Measurements from ENCODE around the gene LAMA1. TPM values are rescaled to one million over a fixed set of nuclear protein-coding genes. Genes with fewer than 3 reads are reported as not detected.

LAMA1 gene
- total RNA-seq, 1 experiment from 2014 or later: 129 TPM

DNA sequence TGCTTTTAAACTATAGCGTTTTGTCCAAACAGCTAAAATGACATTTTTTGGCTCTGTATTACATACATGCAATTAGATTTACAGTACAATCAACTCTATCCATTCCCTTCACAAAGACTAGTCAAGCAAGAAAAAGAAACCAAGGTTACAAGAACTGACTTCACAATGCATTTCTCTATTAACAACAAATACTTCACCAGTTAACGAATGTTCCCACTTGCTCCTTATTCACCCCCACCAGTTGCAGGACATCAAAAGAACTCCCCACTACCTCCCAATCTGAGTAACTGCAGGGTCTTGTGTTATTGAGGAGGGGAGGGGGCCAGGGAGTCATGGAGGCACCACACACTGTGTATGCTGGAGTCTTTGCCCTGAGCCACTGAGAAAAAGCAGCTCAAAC, 34.9 kb downstream of the LAMA1 start:
- no peak overlapping the region for H3K4me3 ChIP-seq (ENCODE audit: low read depth, low read length)
- Mint-ChIP-seq H3K27ac (ENCODE audit: unreplicated experiment) (no peak overlapping the region), H3K9me3 (ENCODE audit: unreplicated experiment) (no peaks in the 10 kb centered on the region), H3K27me3 (ENCODE audit: insufficient read depth, unreplicated experiment) (no peaks in the 10 kb centered on the region), H3K4me3 (ENCODE audit: unreplicated experiment) (no peak overlapping the region), H3K4me1 (ENCODE audit: low read depth, unreplicated experiment) (no peaks in the 10 kb centered on the region), H3K36me3 (ENCODE audit: insufficient read depth, unreplicated experiment) (no peaks in the 10 kb centered on the region)
- DNase-seq: no peak
- ChIA-PET CTCF (no interaction called here), POLR2A (no interaction called here)
- no peaks in the 10 kb centered on the region for H3K27me3 ChIP-seq (replicated peaks; ENCODE audit: control insufficient read depth, insufficient read depth, low read length)
- no TSS peak for BruUV-seq (replicated peaks)
- H3K9me3 ChIP-seq: no peaks in the 10 kb centered on the region
- intact Hi-C loops (cut with micrococcal nuclease; ENCODE audit: unreplicated experiment): no loop called here
- H3K36me3 ChIP-seq (ENCODE audit: control insufficient read depth, insufficient read depth, low read length): no peaks in the 10 kb centered on the region
- peaks cover 6% of the 10 kb centered on the region for H3K4me1 ChIP-seq
- TF ChIP-seq, protein P1, sequence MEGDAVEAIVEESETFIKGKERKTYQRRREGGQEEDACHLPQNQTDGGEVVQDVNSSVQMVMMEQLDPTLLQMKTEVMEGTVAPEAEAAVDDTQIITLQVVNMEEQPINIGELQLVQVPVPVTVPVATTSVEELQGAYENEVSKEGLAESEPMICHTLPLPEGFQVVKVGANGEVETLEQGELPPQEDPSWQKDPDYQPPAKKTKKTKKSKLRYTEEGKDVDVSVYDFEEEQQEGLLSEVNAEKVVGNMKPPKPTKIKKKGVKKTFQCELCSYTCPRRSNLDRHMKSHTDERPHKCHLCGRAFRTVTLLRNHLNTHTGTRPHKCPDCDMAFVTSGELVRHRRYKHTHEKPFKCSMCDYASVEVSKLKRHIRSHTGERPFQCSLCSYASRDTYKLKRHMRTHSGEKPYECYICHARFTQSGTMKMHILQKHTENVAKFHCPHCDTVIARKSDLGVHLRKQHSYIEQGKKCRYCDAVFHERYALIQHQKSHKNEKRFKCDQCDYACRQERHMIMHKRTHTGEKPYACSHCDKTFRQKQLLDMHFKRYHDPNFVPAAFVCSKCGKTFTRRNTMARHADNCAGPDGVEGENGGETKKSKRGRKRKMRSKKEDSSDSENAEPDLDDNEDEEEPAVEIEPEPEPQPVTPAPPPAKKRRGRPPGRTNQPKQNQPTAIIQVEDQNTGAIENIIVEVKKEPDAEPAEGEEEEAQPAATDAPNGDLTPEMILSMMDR (IDR thresholded peaks at IDR 0.05; ENCODE audit: insufficient read depth in 1 of 2, low read depth in 1 of 2, low read length in 1 of 2, severe bottlenecking in 1 of 2, unreplicated experiment in 1 of 2): no peak

DNA sequence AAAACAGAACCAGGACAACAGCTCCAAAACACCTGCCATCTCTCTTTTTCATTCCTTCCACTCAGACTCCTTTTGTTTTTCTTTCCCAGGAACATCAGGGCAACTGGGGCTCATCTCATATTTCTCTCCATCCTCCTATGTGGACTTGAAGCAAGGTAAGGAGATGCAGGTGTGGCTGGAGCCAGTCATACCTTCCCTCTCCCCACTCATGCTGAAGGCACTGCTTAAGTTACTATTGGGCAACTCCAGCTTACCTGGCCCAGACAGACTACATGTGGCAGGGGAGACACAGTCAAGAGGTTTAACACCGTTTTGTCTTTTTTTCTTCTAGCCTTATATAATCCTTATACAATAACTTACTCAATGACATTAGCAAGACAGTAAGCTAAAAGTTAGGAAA, 38.4 kb downstream of the LAMA1 start:
- no peaks in the 10 kb centered on the region for H3K27me3 ChIP-seq (replicated peaks; ENCODE audit: control insufficient read depth, insufficient read depth, low read length)

DNA sequence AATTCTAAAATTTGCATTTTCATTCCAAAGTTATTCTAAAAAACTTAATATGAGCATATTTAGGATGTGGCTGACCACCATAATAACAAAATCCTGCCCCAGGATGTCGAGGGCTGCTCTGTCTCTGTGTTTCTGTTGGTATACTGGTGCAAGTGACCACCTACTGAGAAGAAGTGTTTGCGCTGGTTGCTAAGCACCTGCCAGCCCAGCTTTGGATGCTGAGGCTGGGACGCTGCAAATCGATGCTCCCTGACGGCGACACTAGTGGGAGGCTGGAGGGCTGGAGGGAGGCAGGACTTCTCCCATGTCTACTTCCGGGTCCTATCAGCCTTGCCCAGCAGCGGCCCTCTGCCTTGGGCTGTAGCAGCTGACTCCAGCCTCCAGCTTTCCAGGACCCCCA, 45.0 kb downstream of the LAMA1 start:
- no TSS peak for BruUV-seq (replicated peaks)
- H3K27ac Mint-ChIP-seq (ENCODE audit: unreplicated experiment): no peak overlapping the region
- peaks cover 6% of the 10 kb centered on the region for H3K36me3 Mint-ChIP-seq (ENCODE audit: insufficient read depth, unreplicated experiment)
- DNase-seq: no peak
- CTCF ChIA-PET: interaction anchor here (0.6 kb wide), 1 partner anchor 31 kb away, joined by 3 read pairs; no protein-coding TSS in a partner anchor
- no peaks in the 10 kb centered on the region for H3K27me3 Mint-ChIP-seq (ENCODE audit: insufficient read depth, unreplicated experiment)
- no peaks in the 10 kb centered on the region for H3K36me3 ChIP-seq (ENCODE audit: control insufficient read depth, insufficient read depth, low read length)
- H3K4me1 Mint-ChIP-seq (ENCODE audit: low read depth, unreplicated experiment): peaks cover 36% of the 10 kb centered on the region
- no peaks in the 10 kb centered on the region for H3K9me3 Mint-ChIP-seq (ENCODE audit: unreplicated experiment)
- H3K27me3 ChIP-seq (replicated peaks; ENCODE audit: control insufficient read depth, insufficient read depth, low read length): no peaks in the 10 kb centered on the region
- TF ChIP-seq, protein P1 (IDR thresholded peaks at IDR 0.05; ENCODE audit: insufficient read depth in 1 of 2, low read depth in 1 of 2, low read length in 1 of 2, severe bottlenecking in 1 of 2, unreplicated experiment in 1 of 2): no peak
- peaks cover 43% of the 10 kb centered on the region for H3K4me1 ChIP-seq
- no peak overlapping the region for H3K4me3 Mint-ChIP-seq (ENCODE audit: unreplicated experiment)
- H3K4me3 ChIP-seq (ENCODE audit: low read depth, low read length): no peak overlapping the region
- intact Hi-C loops (cut with micrococcal nuclease; ENCODE audit: unreplicated experiment): no loop called here
- POLR2A ChIA-PET: no interaction called here
- H3K9me3 ChIP-seq: peaks cover 7% of the 10 kb centered on the region; the same call in 1 of the 2 replicates

More for the DNA sequence above, 38.4 kb downstream of the LAMA1 start:
- no peak for DNase-seq
- TF ChIP-seq, protein P1 (IDR thresholded peaks at IDR 0.05; ENCODE audit: insufficient read depth in 1 of 2, low read depth in 1 of 2, low read length in 1 of 2, severe bottlenecking in 1 of 2, unreplicated experiment in 1 of 2): no peak
- no peak overlapping the region for H3K4me3 ChIP-seq (ENCODE audit: low read depth, low read length)
- Mint-ChIP-seq H3K36me3 (ENCODE audit: insufficient read depth, unreplicated experiment) (no peaks in the 10 kb centered on the region), H3K27me3 (ENCODE audit: insufficient read depth, unreplicated experiment) (no peaks in the 10 kb centered on the region), H3K27ac (ENCODE audit: unreplicated experiment) (peak overlapping the region; percentile 10), H3K9me3 (ENCODE audit: unreplicated experiment) (no peaks in the 10 kb centered on the region), H3K4me1 (ENCODE audit: low read depth, unreplicated experiment) (peaks cover 1% of the 10 kb centered on the region), H3K4me3 (ENCODE audit: unreplicated experiment) (no peak overlapping the region)
- intact Hi-C loops (cut with micrococcal nuclease; ENCODE audit: unreplicated experiment): no loop called here
- BruUV-seq (replicated peaks): no TSS peak
- H3K4me1 ChIP-seq: peaks cover 11% of the 10 kb centered on the region
- H3K36me3 ChIP-seq (ENCODE audit: control insufficient read depth, insufficient read depth, low read length): no peaks in the 10 kb centered on the region
- ChIA-PET CTCF (no interaction called here), POLR2A (no interaction called here)
- no peaks in the 10 kb centered on the region for H3K9me3 ChIP-seq

Measured in Caco-2 (cell line).